Measurements from ENCODE around the gene THSD4.

The THSD4 gene

GRCh38 chr15:71148048-71148447 is 32.8 kb downstream of the THSD4 start:
- Histone ChIP-seq H3K4me2 (ENCODE audit: low read depth, low read length) (no peak overlapping the region), H3K9me2 (replicated peaks; ENCODE audit: insufficient read depth, low read length) (no peaks in the 10 kb centered on the region), H3K36me3 (replicated peaks; ENCODE audit: insufficient read depth, low read length) (no peaks in the 10 kb centered on the region), H4K20me1 (ENCODE audit: insufficient read depth, low read length) (no peaks in the 10 kb centered on the region), H3K9me3 (replicated peaks; ENCODE audit: insufficient read depth, low read length) (no peaks in the 10 kb centered on the region), H3K27me3 (replicated peaks; ENCODE audit: insufficient read depth, low read length) (no peaks in the 10 kb centered on the region), H3K4me3 (ENCODE audit: low read length) (no peak overlapping the region), H2AFZ (ENCODE audit: low read length) (no peak overlapping the region), H3K79me2 (ENCODE audit: low read length) (no peaks in the 10 kb centered on the region), H3K27ac (ENCODE audit: low read length) (no peak overlapping the region), H3K4me1 (ENCODE audit: low read length) (no peaks in the 10 kb centered on the region), H3K9ac (ENCODE audit: low read length) (no peak overlapping the region), H3F3A (ENCODE audit: insufficient read depth, low read length) (no peaks in the 10 kb centered on the region)
- DNase-seq: no peak
- no peak for TF ChIP-seq CTCF (IDR thresholded peaks at IDR 0.05; ENCODE audit: low read length)
- TF ChIP-seq EZH2 (optimal IDR thresholded peaks at IDR 0.05; ENCODE audit: low read depth, low read length): no peak
- TF ChIP-seq EZH2phosphoT487 (IDR thresholded peaks at IDR 0.05; ENCODE audit: low read length): no peak

DNA sequence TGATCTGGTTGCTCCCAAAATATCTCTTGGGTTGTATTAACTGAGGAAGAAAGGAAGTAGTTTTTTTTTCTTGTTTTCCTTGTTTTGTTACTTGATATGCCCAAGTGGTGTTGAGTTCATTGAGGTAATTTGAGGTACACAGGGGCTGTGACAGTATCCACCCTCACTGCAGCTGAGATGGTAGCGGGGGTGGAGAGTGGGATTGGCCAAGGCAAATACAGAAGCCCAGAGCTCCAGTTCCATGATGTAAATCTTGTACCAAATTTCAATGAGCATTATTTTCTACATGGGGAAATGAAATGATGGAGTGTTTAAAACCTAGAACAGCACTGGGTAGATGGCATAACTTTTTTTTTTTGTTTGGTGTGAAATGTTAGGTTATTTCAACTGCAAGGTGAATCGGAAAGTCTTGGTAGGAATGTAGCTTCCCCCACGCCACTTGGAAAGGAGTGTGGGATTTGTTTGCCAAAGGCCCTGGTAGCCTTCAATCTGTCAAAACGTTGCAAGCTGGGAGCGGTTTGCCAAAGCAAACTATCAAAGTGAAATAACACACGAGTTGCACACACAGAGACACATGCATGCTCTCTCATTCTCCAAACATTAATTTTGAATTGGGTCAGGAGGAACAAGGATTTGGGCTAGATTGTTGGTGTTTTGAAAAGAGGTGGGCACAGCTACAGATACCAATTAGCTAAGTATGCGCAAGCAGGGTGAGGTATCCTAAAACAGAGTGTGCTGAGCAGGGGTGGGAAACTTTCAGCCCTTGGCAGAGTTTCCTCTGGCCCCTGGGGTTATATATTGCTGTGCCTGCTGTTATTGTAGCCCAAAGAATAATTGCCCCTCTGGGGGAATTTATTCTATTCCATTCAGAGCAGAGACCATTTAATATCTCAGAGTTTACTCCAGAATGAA is 34.6 kb downstream of the THSD4 start:
- H2AFZ ChIP-seq (ENCODE audit: low read length): no peak overlapping the region
- no peak overlapping the region for H3K9ac ChIP-seq (ENCODE audit: low read length)
- H3K4me3 ChIP-seq (ENCODE audit: low read length): no peak overlapping the region
- H4K20me1 ChIP-seq (ENCODE audit: insufficient read depth, low read length): no peaks in the 10 kb centered on the region
- H3K27ac ChIP-seq (ENCODE audit: low read length): no peak overlapping the region
- H3K4me1 ChIP-seq (ENCODE audit: low read length): no peaks in the 10 kb centered on the region
- no peaks in the 10 kb centered on the region for H3K79me2 ChIP-seq (ENCODE audit: low read length)
- no peaks in the 10 kb centered on the region for H3K36me3 ChIP-seq (replicated peaks; ENCODE audit: insufficient read depth, low read length)
- H3K27me3 ChIP-seq (replicated peaks; ENCODE audit: insufficient read depth, low read length): no peaks in the 10 kb centered on the region
- no peak overlapping the region for H3K4me2 ChIP-seq (ENCODE audit: low read depth, low read length)
- DNase-seq: no peak
- H3F3A ChIP-seq (ENCODE audit: insufficient read depth, low read length): no peaks in the 10 kb centered on the region
- no peaks in the 10 kb centered on the region for H3K9me3 ChIP-seq (replicated peaks; ENCODE audit: insufficient read depth, low read length)
- no peak for TF ChIP-seq CTCF (IDR thresholded peaks at IDR 0.05; ENCODE audit: low read length)
- TF ChIP-seq EZH2 (optimal IDR thresholded peaks at IDR 0.05; ENCODE audit: low read depth, low read length): no peak
- no peak for TF ChIP-seq EZH2phosphoT487 (IDR thresholded peaks at IDR 0.05; ENCODE audit: low read length)
- no peaks in the 10 kb centered on the region for H3K9me2 ChIP-seq (replicated peaks; ENCODE audit: insufficient read depth, low read length)

DNA sequence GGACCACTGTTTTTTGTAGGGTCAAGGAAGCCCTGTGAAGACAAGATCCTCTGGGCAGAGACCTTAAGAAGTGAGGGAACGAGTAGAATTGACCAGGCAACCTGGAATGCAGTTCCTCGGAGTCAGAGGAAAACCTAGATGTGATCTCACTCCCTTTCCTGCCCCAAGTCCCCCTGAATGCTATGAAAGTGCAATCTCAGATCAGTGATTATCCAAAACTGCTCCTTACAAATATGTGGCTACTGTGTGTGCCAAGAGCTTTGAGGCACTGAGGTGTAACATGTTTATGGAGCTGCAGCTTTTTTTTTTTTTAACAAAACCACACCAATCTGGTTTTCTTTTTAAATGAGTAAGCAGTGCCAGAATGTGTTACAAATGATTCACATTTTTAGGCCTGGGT is 35.8 kb downstream of the THSD4 start:
- Histone ChIP-seq H3K4me1 (ENCODE audit: low read length) (no peaks in the 10 kb centered on the region), H4K20me1 (ENCODE audit: insufficient read depth, low read length) (no peaks in the 10 kb centered on the region), H3K9me3 (replicated peaks; ENCODE audit: insufficient read depth, low read length) (no peaks in the 10 kb centered on the region), H3K4me3 (ENCODE audit: low read length) (no peak overlapping the region), H3K9me2 (replicated peaks; ENCODE audit: insufficient read depth, low read length) (no peaks in the 10 kb centered on the region), H3K36me3 (replicated peaks; ENCODE audit: insufficient read depth, low read length) (no peaks in the 10 kb centered on the region), H3K27me3 (replicated peaks; ENCODE audit: insufficient read depth, low read length) (no peaks in the 10 kb centered on the region), H3K27ac (ENCODE audit: low read length) (no peak overlapping the region), H3K9ac (ENCODE audit: low read length) (no peak overlapping the region), H3F3A (ENCODE audit: insufficient read depth, low read length) (no peaks in the 10 kb centered on the region), H2AFZ (ENCODE audit: low read length) (no peak overlapping the region), H3K4me2 (ENCODE audit: low read depth, low read length) (no peak overlapping the region), H3K79me2 (ENCODE audit: low read length) (no peaks in the 10 kb centered on the region)
- no peak for DNase-seq
- TF ChIP-seq EZH2phosphoT487 (IDR thresholded peaks at IDR 0.05; ENCODE audit: low read length): no peak
- no peak for TF ChIP-seq EZH2 (optimal IDR thresholded peaks at IDR 0.05; ENCODE audit: low read depth, low read length)
- no peak for TF ChIP-seq CTCF (IDR thresholded peaks at IDR 0.05; ENCODE audit: low read length)

Data from MM.1S (cell line).